ENCODE measurements around the gene GNG12.
A peak's percentile ranks its signal among the peaks of the same experiment; 100 is the strongest.

GNG12 gene

DNA sequence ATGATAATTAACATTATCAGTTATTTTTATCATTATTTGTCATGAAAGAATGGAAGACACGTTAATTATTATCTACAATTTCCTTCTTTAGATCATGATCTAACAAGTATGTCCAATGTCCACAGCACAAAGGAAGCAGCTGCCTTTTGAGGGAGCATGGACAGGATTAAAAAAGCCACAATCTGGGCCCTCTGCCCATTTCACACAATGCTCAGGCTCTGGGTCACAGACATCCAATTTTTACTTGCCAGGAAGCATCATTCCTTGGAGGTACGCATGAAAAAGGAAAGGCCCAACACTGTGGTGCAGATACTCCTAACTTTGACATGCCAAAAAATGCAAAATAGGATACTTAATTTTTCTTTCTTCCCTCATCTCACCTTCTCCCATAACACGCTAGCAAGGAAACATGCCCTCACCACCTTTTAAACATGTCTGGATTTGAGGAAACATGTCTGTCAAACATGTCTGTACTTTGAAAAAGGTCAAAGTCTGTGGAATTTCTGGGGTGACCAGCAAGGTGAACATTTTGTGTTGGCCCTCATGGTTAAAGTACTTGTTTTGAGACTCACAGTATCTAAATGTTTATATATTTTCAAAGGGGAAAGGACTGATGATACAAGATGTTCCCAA, 108.2 kb downstream of the GNG12 start:
- DNase-seq = no peak

DNA sequence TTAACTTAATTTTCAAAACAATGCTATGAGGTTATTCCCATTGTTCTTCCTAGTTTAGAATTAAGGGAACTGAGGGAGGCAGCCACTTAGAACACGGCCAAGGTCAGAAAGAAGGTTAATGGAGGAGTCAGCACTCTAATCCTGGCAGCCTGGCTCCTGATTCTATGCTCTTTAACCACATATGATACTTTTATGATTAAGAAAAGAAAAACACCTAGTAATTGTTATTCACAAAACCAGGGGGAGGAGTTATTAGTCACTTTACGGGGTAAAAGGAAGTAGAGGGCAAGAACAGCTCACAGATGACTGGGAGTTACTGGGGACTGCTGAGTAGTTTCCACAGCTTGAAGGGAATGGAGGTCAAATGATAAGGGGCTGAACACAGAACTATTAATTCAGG, 109.6 kb downstream of the GNG12 start:
- DNase-seq = no peak

DNA sequence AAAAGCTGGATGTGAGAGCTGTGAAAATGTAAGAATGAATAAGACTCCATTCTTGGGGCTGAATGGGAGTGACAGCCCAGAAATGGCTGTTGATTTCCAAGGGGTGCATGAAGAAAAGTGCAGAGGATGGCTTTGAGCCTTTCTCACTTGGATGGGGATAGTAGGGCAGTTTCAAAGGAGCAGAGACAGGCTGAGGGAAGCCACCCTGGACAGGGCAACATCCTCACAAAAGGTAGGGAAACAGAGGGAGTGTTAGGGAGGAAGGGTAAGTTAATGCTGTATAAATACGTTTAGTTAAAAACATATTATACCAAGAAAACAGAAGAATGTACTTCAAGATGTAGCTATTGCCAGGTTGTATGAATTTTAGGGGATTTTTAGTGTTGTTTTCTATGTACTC, 110.1 kb downstream of the GNG12 start:
- DNase-seq = no peak

DNA sequence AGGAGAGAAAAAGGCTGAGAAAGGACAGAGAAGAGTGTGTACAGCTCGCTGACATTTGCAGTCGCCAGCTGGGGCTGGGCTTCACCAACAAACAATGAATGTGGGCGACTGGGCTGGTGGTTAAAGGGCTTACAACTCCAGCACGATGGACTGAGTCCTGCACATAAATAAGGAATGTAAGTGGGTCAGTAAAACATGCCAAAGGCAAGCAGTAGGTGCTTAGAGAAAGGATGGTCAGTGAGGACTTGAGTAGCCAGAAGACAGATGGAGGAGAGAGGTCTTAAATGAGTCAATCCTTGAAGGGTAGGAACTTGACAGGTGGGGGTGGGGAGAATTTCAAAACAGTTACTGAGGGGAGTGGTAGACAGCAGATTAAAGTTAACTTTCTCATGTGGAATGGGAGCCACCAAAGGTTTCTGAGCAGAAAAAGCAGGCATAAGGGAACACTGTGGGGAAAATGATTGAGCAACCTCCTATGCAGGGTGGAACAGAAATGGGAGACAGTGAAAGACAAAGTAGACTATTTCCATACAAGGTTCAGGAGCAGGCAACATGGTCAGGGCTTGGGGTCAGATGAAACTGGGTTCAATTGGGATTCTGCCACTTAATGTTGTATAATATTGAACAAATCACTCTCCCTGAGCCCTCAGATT, 110.8 kb downstream of the GNG12 start:
- no peak for DNase-seq

DNA sequence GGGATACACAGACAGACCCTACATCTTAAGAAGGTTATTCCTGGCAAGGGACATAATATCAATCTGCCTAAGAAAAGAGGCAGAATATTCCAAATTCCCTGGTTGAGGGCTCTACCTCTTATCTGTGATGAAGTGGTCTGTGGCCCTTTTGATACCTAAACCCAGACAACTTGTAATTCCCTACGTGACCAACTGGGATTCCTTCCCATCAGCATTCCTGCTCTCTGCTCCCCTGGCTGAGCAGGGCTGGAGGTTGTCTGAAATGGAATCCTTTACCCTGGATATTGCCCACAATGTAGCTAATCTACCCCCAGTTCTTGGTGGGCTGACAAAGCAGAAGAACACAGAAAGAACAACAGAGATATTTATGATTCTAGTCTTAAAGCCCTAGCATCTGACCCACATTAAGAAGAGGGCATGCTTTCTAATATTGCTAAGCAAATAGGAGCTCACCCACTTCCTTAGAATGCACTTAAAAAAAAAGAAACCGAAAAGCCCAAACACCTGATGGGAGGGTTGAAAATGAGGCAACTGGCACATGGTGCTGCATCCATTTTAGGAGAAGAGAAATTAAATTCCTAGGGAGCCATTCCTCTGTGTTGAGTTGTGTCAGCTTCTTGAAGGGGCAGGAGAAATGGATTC, 111.5 kb downstream of the GNG12 start:
- no peak for DNase-seq

DNA sequence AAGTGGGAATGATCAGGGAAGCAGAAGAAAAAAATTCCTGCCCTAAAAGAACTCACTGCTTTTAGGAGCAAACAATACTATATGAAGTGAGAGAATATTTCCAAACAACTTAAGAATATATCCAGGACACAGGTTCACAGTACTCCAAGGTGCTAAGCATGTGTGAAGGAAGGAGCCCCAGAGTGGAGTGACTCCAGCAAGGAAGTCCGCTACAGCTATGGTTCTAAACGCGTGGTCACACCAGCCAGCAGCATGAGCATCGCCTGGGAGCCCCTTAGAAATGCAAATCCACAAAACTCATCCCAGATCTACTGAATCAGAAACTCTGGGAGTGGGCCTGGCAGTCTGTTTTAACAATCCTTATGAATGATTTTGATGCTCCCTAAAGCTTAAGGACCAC, 112.2 kb downstream of the GNG12 start:
- DNase-seq = no peak

DNA sequence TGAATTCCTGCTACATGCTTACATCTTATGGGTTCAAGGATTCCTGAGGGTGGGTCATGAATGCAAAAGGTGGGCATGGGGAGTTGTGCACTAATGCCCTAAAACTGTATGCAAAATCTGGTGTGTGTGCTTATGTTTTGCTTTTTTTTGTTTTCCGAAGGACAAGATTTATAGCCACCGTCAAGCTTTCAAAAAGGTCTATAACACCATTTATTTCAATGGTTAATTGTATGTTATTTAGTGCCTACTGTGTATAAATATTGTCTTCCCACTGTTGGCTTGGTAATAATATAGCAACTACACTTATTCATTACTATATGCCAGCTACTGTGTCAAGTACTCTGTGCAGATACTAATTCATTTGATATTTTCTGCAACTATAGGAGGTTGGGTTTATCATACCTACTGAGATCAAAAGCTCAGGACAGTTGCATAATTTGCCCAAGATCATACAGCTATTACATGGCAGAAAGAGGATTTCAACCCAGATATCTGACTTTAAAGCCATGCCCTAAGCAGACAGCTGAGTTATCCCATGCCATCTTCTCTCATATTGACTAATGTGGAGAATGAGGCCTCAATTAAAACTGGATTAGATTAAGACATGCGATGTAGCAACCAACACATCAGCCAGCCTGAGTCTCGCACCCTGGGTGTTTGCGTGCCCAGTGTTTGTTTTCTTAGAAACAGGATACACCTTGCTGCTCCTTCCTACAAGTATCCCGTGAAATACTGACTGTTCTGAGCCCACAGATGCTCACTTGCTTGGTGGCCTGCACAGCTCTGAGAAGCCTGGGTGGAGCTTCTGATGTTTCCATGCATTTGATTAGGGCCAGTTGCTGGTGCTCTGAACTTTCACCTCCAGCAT, 113.7 kb downstream of the GNG12 start:
- no peak for DNase-seq

DNA sequence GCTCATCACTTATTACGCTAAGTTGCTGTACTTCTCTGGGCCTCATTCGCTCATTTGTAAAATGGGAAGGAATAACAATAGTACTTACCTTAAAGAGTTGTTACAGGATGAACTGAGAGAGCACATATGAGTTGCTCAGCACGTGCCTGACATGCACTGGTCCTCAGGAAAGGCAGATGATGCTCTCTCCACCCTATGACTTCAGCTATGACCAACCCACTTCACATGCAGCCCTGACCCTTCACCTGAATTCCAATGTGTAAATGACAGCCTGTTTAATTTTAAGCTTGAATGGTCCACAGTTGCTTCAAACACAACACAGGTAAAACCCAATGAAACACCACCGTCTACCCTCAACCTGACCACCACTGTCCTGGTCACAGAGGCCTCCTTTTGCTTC, 115.4 kb downstream of the GNG12 start:
- no peak for DNase-seq

DNA sequence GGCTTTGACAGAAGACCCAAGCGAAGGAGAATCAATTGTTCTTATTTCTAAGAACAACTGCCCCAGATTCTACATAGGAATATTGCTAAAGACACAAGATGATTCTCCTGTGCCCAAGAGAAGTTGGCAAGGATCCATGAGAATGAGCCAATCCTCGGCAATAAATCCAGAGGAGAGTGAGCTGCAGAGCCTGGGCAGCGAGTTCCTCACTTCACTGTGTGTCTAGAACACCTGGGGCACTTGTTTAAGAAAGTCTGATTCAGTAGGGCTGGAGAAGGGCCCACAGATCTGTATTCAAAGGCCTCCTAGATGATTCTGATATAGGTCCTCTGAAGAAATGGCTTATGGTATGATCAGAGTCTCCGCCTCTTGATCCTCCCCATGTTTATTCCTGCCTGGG, 116.5 kb downstream of the GNG12 start:
- DNase-seq = peak; percentile 24

DNA sequence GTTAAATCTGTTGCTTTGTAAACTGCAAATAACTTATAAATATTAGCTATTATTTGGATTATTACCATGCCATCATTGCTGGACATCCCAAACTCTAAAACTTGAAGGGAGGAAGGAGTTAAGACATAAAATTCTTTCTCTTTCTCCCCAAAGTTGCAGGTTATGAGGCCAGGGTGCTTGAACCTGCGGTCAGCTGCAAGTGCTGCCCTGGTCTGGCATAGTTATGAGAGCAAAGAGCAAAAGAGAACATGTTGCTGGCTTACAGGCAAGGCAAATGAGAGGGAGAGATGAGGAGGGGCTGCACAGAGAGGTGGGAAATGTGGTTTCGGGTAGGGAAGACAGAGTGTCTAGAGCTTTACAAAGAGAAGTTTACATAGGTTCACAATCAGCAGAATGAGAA, 117.4 kb downstream of the GNG12 start:
- DNase-seq = no peak

DNA sequence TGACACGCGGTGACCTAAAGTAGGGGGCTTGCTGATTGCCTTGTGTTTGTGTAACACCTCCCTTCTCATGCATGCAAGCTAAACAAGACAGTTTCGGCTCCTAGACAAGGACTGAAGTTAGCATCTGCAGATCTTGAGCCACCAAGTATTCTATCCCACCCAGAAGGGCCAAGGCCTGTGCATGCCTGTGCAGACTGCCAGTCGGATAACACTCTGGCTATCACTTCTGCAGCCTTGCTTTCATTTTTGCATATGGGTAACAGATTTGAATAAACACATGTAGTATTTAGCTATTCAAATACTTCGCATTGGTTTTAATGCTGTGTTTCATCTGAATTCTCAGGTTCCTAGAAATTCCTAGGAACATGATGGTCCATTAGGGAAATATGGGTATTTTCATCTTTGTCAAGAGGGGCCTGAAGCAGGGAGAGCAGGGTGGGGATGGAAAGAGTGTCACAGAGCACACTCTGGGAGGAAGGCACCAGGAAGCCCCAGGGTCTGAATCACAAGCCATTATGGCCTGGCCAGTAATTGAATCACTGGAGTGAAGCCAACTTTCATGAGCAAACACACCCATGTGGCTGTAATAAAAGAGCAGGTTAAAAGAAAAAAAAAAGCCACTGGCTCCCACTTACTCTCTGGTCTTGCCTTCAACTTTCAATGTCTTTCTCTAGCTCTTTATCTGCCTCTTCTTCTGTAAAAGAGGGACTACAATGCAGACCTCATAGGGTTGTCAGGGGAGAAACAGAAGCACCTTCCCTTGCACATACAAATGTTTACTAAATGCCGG, 120.0 kb downstream of the GNG12 start:
- peak; percentile 4 for DNase-seq

DNA sequence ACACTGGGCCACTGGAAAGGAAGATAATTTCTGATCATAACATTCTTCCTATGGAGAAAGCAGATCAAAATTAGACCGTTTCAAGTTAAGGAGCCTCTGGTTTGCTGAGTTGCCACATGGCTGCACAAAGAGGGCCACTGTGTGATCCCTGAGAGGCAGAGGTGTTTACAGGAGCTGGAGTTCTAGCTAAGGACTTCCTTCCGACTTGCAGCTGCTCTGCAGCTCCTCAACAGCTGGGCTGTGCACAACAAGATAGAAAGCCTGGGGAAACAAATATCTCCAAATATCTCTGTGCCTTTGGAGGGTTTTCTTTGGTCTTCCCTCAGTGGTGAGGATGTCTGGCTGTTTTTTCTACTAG, 121.4 kb downstream of the GNG12 start:
- DNase-seq = peak; percentile 22

DNA sequence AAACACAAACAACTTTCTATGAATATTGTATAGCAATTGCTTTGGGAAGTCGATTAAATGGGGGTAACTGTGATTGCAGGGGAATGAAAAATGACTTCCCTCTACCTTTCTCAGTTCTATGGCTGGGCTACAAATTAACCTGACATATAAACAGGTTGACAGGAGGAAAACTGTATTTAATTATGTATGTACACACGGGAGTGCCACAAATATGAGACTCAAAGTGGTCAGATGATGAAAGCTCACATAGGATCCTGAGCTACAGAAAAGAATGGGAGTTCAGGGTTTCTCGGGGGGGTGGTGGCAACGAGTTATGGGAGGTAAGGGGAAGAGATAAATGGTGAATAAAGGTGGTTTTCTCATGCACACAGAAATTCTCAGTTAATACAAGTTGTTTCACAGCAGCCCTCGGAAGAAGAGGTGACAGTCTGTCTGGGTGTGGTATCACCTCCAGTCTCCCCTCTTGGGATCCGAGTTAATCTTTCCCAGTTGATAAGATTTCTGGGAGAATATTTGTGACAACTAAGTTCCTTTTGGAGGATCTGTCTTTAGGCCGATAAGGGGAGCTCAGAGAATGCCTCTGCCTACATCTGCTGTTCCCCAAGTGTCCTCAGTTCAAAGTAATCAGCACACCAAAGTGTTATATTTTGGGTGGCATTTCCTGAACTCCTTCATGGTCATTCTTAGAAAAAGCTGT, 122.0 kb downstream of the GNG12 start:
- DNase-seq = no peak

DNA sequence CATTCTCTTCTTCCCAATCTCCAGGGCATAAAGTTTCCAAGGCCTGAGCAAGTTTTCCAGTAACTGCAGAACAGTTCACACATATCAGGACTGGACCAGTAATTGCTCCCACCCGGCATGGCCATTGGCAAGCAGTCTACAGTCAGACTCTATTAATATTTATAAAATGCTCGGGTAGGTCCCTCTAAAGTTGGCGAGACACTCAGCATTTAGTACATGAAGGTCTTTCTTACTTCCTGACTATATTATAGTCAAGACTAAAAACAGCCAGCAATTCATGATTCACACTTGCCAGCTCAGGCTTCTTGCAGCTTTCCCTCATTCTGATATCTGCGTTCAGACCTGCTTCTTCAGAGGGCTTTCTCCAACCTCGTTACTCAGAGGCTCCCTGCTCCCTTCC, 122.8 kb downstream of the GNG12 start:
- DNase-seq = no peak

DNA sequence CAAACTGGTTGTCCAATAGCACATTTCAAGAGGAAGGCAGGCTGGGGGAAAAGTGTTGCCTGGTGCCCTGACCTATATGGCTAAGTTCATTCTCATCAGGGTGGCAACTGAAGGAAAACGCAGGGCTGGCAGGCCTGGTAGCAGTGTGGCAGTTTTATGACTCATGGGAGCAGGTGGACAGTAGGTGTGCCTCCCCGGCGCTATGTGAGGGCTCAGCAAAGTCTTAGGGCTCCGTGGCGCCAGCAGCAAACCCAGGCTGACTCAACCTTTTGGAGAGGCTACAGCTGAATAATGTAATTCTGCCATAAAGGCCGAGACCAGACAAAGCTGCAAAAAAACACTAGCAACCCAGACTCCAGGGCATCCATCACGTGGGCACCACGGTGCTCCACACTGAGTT, 124.7 kb downstream of the GNG12 start:
- DNase-seq = no peak

DNA sequence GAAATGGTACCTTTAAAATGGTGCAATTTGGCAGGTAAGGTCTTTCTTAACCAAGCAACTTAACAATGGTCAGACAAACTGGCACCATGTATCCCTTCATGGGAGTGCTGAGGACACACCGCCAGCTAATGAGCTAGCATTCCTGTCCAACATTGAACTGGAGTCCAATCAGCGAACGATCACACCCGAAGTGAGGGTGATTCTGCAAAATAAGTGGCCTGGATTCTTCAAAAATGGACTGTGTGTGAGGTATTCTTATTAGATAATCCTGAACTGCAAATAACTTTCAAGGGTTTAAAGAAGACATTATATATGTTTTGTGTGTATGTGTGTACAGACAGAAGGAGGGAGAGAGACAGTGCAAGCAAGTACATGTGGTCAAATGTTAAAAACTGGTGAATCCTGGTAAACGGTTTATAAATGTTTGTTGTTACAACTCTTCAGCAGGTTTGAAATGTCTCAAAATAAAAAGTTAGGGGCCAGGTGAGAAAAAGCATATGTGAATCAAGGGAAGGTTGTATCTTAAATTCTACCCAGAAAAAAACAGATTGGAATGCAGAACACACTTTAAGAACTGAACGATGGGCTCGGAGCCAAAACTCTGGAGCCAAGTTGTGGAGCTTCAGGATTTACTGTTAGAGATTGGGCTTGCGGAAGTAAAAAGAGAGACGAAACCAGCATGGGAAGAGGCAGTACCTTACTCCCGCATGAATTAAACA, 127.4 kb downstream of the GNG12 start:
- DNase-seq = no peak

DNA sequence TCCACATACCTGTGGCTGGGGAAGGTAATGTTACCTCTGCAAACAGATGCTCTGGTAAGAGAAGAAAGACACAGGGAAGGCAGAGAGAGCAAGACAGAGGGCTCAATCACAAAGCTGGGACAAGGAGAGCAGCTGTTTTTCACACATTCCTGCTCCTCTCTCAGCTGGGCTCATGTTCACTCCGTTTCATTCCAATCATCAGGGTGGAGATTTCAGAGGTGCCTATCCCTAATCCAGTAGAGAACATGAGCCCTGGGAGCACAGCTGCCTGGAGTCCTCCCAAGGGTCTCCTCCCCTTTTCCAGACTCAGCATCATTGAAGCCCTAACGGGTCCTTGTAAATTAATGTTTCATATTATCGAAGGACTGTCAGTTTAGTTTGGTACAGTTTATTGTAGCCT, 128.9 kb downstream of the GNG12 start:
- DNase-seq = no peak

DNA sequence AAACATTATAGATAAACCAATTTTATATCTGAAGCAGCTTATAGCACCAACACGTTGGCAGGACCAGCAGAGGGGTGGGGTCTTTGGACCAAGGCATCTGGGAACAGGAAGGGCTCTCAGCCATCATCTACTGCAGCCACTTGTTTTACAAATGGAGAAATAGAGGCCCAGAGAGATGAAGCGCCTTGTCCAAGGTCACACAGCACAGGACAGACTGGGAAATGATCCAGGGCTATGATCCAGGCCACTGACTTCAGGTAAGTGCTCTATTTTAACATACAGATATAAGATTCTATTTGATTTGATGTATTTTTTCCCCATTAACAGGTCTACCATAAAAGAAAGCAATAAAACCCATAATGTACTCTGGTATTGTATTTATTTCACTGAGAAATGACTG, 131.4 kb downstream of the GNG12 start:
- no peak for DNase-seq

DNA sequence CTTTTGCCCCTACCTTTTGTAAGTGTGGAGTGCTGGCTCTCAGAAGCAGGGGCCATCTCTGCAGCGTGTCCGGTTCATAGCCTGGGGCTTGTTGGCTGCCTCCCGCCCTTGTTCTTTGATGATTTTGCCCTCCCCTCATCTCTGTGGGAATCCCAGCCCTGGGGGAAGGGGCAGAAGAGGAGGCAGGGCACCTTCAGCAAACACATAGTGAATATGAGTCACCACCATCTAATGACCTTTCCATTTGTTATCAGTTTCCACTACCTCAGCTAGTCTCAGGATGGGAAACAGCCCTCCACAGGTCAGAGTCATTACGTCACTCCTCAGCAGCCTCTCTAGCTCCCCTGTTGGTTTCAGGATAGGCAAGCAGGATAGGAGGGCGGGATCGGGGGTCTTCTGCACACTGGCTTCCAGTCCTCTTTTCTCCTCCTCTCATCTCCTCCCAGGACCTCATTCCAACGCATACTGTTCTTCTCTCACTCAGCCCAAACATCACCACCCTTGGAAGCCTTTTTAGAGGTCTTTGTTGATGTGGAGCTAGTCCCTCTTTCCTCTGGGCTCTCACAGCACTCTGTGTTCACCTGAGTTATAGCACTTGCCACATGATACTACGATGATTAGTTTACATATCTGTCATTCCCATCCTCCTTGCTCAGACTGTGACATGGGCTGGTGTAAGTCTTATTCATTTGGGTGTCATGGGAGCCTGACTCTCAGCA, 132.4 kb downstream of the GNG12 start:
- no peak for DNase-seq

DNA sequence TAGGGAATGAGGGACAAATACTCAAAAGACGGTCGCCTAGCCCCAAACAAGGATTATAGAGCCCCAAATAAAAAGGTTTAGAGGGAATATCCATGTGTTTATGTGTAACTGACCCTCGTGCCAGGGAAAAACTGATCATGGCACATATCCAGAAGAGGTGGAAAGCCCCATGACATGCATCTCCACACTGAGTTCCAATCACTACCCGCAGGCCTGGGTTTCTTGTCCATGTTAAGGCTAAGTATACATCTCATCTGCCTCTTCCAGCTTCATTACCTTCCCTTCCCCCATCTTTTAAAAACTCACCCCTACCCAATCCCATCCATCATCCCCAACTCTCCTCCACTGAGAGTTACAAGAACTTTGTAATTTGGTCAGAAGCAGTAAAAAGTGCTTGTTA, 133.0 kb downstream of the GNG12 start:
- DNase-seq = no peak

DNA sequence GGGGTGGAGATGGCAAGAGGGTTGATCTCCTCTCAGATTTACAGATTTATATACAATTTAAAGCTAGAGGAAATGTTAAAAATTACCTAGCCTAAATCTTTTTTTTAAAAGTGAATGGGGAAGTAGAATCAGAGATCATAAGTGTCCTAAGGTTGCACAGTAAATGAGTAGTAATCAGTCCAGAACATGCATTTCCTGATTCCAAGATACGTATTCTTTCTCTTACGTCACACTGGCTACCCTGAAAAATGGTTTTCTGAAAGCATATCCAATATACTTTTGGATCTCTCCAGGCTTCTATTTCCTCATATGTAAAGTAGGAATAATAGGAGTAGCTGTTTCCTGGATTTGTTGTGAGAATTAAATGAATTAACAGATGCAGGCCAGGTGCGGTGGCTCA, 136.6 kb downstream of the GNG12 start:
- no peak for DNase-seq
